ENCODE measurements around the gene SELENOI. TPM values are rescaled to one million over a fixed set of nuclear protein-coding genes. Genes with fewer than 3 reads are reported as not detected.
"Not testable (repeated sequence)": the region's sequence is repeated elsewhere in the genome, so short reads cannot be mapped to it uniquely, and the experiment has no call there.

The SELENOI gene
- total RNA-seq, 2 donors from 2014 or later: 38.5 to 64.0 TPM

GRCh38 chr2:26316041-26316440 lies 29.9 kb upstream of the SELENOI start:
- ATAC-seq (no peak), DNase-seq (ENCODE audit: low spot score) (no peak)
- no peaks in the 10 kb centered on the region for H3K9me3 Mint-ChIP-seq
- H3K27me3 Mint-ChIP-seq: no peaks in the 10 kb centered on the region
- no peak overlapping the region for H3K4me3 Mint-ChIP-seq
- no peaks in the 10 kb centered on the region for H3K4me1 Mint-ChIP-seq (ENCODE audit: low read depth in 2 of 2)
- no peaks in the 10 kb centered on the region for H3K36me3 Mint-ChIP-seq
- no peak overlapping the region for H3K27ac Mint-ChIP-seq

GRCh38 chr2:26316845-26317244 lies 29.1 kb upstream of the SELENOI start:
- H3K27ac Mint-ChIP-seq: no peak overlapping the region
- no peaks in the 10 kb centered on the region for H3K4me1 Mint-ChIP-seq (ENCODE audit: low read depth in 2 of 2)
- H3K4me3 Mint-ChIP-seq: no peak overlapping the region
- no peaks in the 10 kb centered on the region for H3K36me3 Mint-ChIP-seq
- DNase-seq (ENCODE audit: low spot score) (no peak), ATAC-seq (peak in 1 of 2 donors; percentile 46)
- H3K9me3 Mint-ChIP-seq: no peaks in the 10 kb centered on the region
- H3K27me3 Mint-ChIP-seq: no peaks in the 10 kb centered on the region

GRCh38 chr2:26317377-26318105 lies 28.4 kb upstream of the SELENOI start:
- DNase-seq (ENCODE audit: low spot score) (no peak), ATAC-seq (no peak)
- Mint-ChIP-seq H3K4me3 (no peak overlapping the region), H3K27ac (no peak overlapping the region), H3K27me3 (no peaks in the 10 kb centered on the region), H3K4me1 (ENCODE audit: low read depth in 2 of 2) (no peaks in the 10 kb centered on the region), H3K36me3 (no peaks in the 10 kb centered on the region), H3K9me3 (no peaks in the 10 kb centered on the region)

- Mint-ChIP-seq H3K27me3 (no peaks in the 10 kb centered on the region), H3K36me3 (no peaks in the 10 kb centered on the region)
Observed at GRCh38 chr2:26318950-26319349, 27.0 kb upstream of the SELENOI start.

GRCh38 chr2:26324479-26324878 lies 21.5 kb upstream of the SELENOI start:
- H3K27ac Mint-ChIP-seq; H3K4me1 Mint-ChIP-seq (ENCODE audit: low read depth in 2 of 2); H3K36me3 Mint-ChIP-seq; H3K27me3 Mint-ChIP-seq; ATAC-seq; H3K9me3 Mint-ChIP-seq; DNase-seq (ENCODE audit: low spot score); H3K4me3 Mint-ChIP-seq: not testable (repeated sequence)

More at GRCh38 chr2:26318950-26319349, 27.0 kb upstream of the SELENOI start:
- H3K27ac Mint-ChIP-seq: no peak overlapping the region
- H3K4me1 Mint-ChIP-seq (ENCODE audit: low read depth in 2 of 2): no peaks in the 10 kb centered on the region
- H3K4me3 Mint-ChIP-seq: no peak overlapping the region
- DNase-seq (ENCODE audit: low spot score) (no peak), ATAC-seq (no peak)
- H3K9me3 Mint-ChIP-seq: no peaks in the 10 kb centered on the region

- Mint-ChIP-seq H3K4me1 (ENCODE audit: low read depth in 2 of 2) (peaks cover 3 to 5% of the 10 kb centered on the region in 2 donors), H3K9me3 (no peaks in the 10 kb centered on the region), H3K4me3 (no peak overlapping the region), H3K27me3 (no peaks in the 10 kb centered on the region), H3K36me3 (no peaks in the 10 kb centered on the region), H3K27ac (no peak overlapping the region)
- no peak for DNase-seq (ENCODE audit: low spot score)
- no peak for ATAC-seq
Observed at GRCh38 chr2:26324903-26325302, 21.0 kb upstream of the SELENOI start.

- peaks cover 8 to 11% of the 10 kb centered on the region in 2 donors for H3K4me1 Mint-ChIP-seq (ENCODE audit: low read depth in 2 of 2)
- DNase-seq (ENCODE audit: low spot score) (no peak), ATAC-seq (no peak)
- no peaks in the 10 kb centered on the region for H3K27me3 Mint-ChIP-seq
- no peak overlapping the region for H3K27ac Mint-ChIP-seq
- no peaks in the 10 kb centered on the region for H3K36me3 Mint-ChIP-seq
- H3K4me3 Mint-ChIP-seq: no peak overlapping the region
- no peaks in the 10 kb centered on the region for H3K9me3 Mint-ChIP-seq
Observed at GRCh38 chr2:26325851-26326250, 20.1 kb upstream of the SELENOI start.

GRCh38 chr2:26326514-26326913 lies 19.4 kb upstream of the SELENOI start:
- Mint-ChIP-seq H3K9me3 (no peaks in the 10 kb centered on the region), H3K27ac (no peak overlapping the region), H3K36me3 (no peaks in the 10 kb centered on the region), H3K27me3 (no peaks in the 10 kb centered on the region), H3K4me3 (no peak overlapping the region), H3K4me1 (ENCODE audit: low read depth in 2 of 2) (peaks cover 8 to 11% of the 10 kb centered on the region in 2 donors)
- ATAC-seq: no peak
- no peak for DNase-seq (ENCODE audit: low spot score)

GRCh38 chr2:26327291-26328272 lies 18.4 kb upstream of the SELENOI start:
- H3K4me3 Mint-ChIP-seq: no peak overlapping the region
- no peaks in the 10 kb centered on the region for H3K27me3 Mint-ChIP-seq

GRCh38 chr2:26329083-26329482 lies 16.9 kb upstream of the SELENOI start:
- ATAC-seq; H3K4me3 Mint-ChIP-seq; H3K27me3 Mint-ChIP-seq; H3K27ac Mint-ChIP-seq; H3K9me3 Mint-ChIP-seq; H3K36me3 Mint-ChIP-seq; DNase-seq (ENCODE audit: low spot score): not testable (repeated sequence)
- H3K4me1 Mint-ChIP-seq (ENCODE audit: low read depth in 2 of 2): peaks cover 8 to 11% of the 10 kb centered on the region in 2 donors

More at GRCh38 chr2:26327291-26328272, 18.4 kb upstream of the SELENOI start:
- no peak for DNase-seq (ENCODE audit: low spot score)
- ATAC-seq: no peak
- no peak overlapping the region for H3K27ac Mint-ChIP-seq
- no peaks in the 10 kb centered on the region for H3K36me3 Mint-ChIP-seq
- H3K4me1 Mint-ChIP-seq (ENCODE audit: low read depth in 2 of 2): peaks cover 8 to 11% of the 10 kb centered on the region in 2 donors
- no peaks in the 10 kb centered on the region for H3K9me3 Mint-ChIP-seq

GRCh38 chr2:26330114-26330549 lies 15.8 kb upstream of the SELENOI start:
- ATAC-seq (peak; percentile 89 to 90), DNase-seq (ENCODE audit: low spot score) (peak; percentile 77)
- H3K4me3 Mint-ChIP-seq: peak overlapping the region; percentile 32
- no peaks in the 10 kb centered on the region for H3K27me3 Mint-ChIP-seq
- H3K27ac Mint-ChIP-seq: no peak overlapping the region
- H3K36me3 Mint-ChIP-seq: no peaks in the 10 kb centered on the region
- H3K9me3 Mint-ChIP-seq: no peaks in the 10 kb centered on the region
- H3K4me1 Mint-ChIP-seq (ENCODE audit: low read depth in 2 of 2): peaks cover 8 to 11% of the 10 kb centered on the region in 2 donors

GRCh38 chr2:26330604-26331003 lies 15.3 kb upstream of the SELENOI start:
- Mint-ChIP-seq H3K27me3 (no peaks in the 10 kb centered on the region), H3K4me3 (no peak overlapping the region), H3K4me1 (ENCODE audit: low read depth in 2 of 2) (peaks cover 8 to 11% of the 10 kb centered on the region in 2 donors), H3K27ac (no peak overlapping the region), H3K36me3 (no peaks in the 10 kb centered on the region), H3K9me3 (no peaks in the 10 kb centered on the region)
- ATAC-seq: no peak
- no peak for DNase-seq (ENCODE audit: low spot score)

GRCh38 chr2:26331321-26331720 lies 14.6 kb upstream of the SELENOI start:
- not testable (repeated sequence) for H3K4me3 Mint-ChIP-seq; ATAC-seq; DNase-seq (ENCODE audit: low spot score); H3K36me3 Mint-ChIP-seq; H3K27ac Mint-ChIP-seq; H3K9me3 Mint-ChIP-seq; H3K27me3 Mint-ChIP-seq
- H3K4me1 Mint-ChIP-seq (ENCODE audit: low read depth in 2 of 2): peaks cover 8 to 11% of the 10 kb centered on the region in 2 donors

- no peak overlapping the region for H3K27ac Mint-ChIP-seq
- no peaks in the 10 kb centered on the region for H3K36me3 Mint-ChIP-seq
- peaks cover 8 to 11% of the 10 kb centered on the region in 2 donors for H3K4me1 Mint-ChIP-seq (ENCODE audit: low read depth in 2 of 2)
- no peak overlapping the region for H3K4me3 Mint-ChIP-seq
- ATAC-seq: no peak
- no peak for DNase-seq (ENCODE audit: low spot score)
- H3K9me3 Mint-ChIP-seq: no peaks in the 10 kb centered on the region
- H3K27me3 Mint-ChIP-seq: no peaks in the 10 kb centered on the region
Observed at GRCh38 chr2:26333293-26333692, 12.7 kb upstream of the SELENOI start.

Data from natural killer cell treated with Interleukin-12 subunit alpha and Interleukin-12 subunit beta and Interleukin-15 and Interleukin-18, amount 100 ng/mL, for 72 hours (primary cell).